Measurements from ENCODE around the gene KCNN3. TPM values are rescaled to one million over a fixed set of nuclear protein-coding genes. Genes with fewer than 3 reads are reported as not detected.

Gene KCNN3
- total and polyA plus RNA-seq, 2 of the 8 experiments (the other 6 are each of a cell fraction or from before 2014, with no cell fraction given) = 2.8 to 3.7 TPM

- Histone ChIP-seq H3K4me2 (ENCODE audit: insufficient read depth in 1 of 2, low read depth in 2 of 2, low read length in 2 of 2) (no peak overlapping the region), H3K18ac (ENCODE audit: extremely low read depth, low read length) (no peak overlapping the region), H2BK5ac (ENCODE audit: low read depth, low read length) (no peak overlapping the region), H3K23me2 (ENCODE audit: low read depth, low read length) (no peaks in the 10 kb centered on the region), H3K79me2 (ENCODE audit: control insufficient read depth in 1 of 2, insufficient read depth in 2 of 2, low read length in 2 of 2) (no peaks in the 10 kb centered on the region), H3K4ac (replicated peaks; ENCODE audit: insufficient read length, low read depth, low read length) (no peak overlapping the region), H3K27me3 (replicated peaks in 1 of 4; ENCODE audit: control insufficient read depth in 3 of 4, extremely low read depth in 1 of 4, insufficient read depth in 3 of 4, low read length in 3 of 4) (no peaks in the 10 kb centered on the region), H3K79me1 (ENCODE audit: low read depth, low read length) (no peaks in the 10 kb centered on the region), H2BK120ac (replicated peaks; ENCODE audit: low read depth, low read length) (no peak overlapping the region), H3K9ac (replicated peaks in 1 of 4; ENCODE audit: extremely low read depth in 1 of 4, low read depth in 3 of 4, low read length in 3 of 4) (no peak overlapping the region), H4K91ac (replicated peaks; ENCODE audit: insufficient read length, low read length) (no peak overlapping the region), H2BK20ac (ENCODE audit: low read length) (no peak overlapping the region), H2BK15ac (ENCODE audit: low read length) (no peak overlapping the region), H2AFZ (ENCODE audit: low read length) (no peak overlapping the region), H3K56ac (replicated peaks; ENCODE audit: insufficient read length, low read depth, low read length) (no peak overlapping the region), H3K4me3 (ENCODE audit: extremely low read depth in 1 of 4, insufficient read depth in 2 of 4, low read depth in 3 of 4, low read length in 4 of 4) (no peak overlapping the region), H2BK12ac (ENCODE audit: low read depth, low read length) (no peak overlapping the region), H3K27ac (ENCODE audit: low read depth, low read length) (no peak overlapping the region), H4K20me1 (replicated peaks in 1 of 2; ENCODE audit: control insufficient read depth in 1 of 2, insufficient read depth in 2 of 2, low read length in 2 of 2) (no peaks in the 10 kb centered on the region), H4K8ac (ENCODE audit: extremely low read depth, insufficient read depth, low read length) (no peak overlapping the region), H3K9me3 (ENCODE audit: insufficient read depth in 2 of 2, low read depth in 1 of 2, low read length in 1 of 2) (peaks cover 4 to 8% of the 10 kb centered on the region in 2 experiments; a peak in 3 of 4 replicates), H4K5ac (ENCODE audit: insufficient read length, low read depth, low read length) (no peak overlapping the region), H3K14ac (ENCODE audit: insufficient read length) (no peak overlapping the region), H3K23ac (ENCODE audit: insufficient read length) (no peak overlapping the region), H3K36me3 (ENCODE audit: control insufficient read depth in 2 of 4, insufficient read depth in 4 of 4, low read length in 3 of 4) (no peaks in the 10 kb centered on the region), H3K4me1 (replicated peaks in 1 of 4; ENCODE audit: control insufficient read depth in 3 of 4, insufficient read depth in 4 of 4, low read length in 3 of 4) (peaks cover 0 to 24% (median 12%) of the 10 kb centered on the region in 4 experiments; a peak in 6 of 7 replicates), H2AK5ac (ENCODE audit: low read depth, low read length) (no peak overlapping the region)
- ChIA-PET CTCF (ENCODE audit: partially characterized antibody) (interaction anchor here (0.7 to 5.6 kb wide), 19 partner anchors 10 to 373 kb away, joined by 3 to 30 read pairs (median 5); partner anchors contain the start of gene PMVK), POLR2A (ENCODE audit: partially characterized antibody) (interaction anchor here (1.1 kb wide), 1 partner anchor 13 kb away, joined by 4 read pairs; no protein-coding TSS in a partner anchor)
- WGBS, 2 experiments (ENCODE audit: extremely low coverage in 1 of 2, insufficient coverage in 1 of 2, insufficient read length in 1 of 2, insufficient replicate concordance in 2 of 2, low coverage in 1 of 2, low lambda C conversion rate in 2 of 2, missing lambda C conversion rate in 1 of 2) = 81% methylated on average over 9 of the region's 9 CpGs; no CpG with 5 or more reads in 1 of the 2 experiments
- DNase-seq (ENCODE audit: low read depth in 1 of 2, low spot score in 2 of 2) = no peak
- no peak for TF ChIP-seq SUZ12 (IDR thresholded peaks at IDR 0.05; ENCODE audit: low read length)
- no peak for TF ChIP-seq USF2 (IDR thresholded peaks at IDR 0.05; ENCODE audit: low read length)
- TF ChIP-seq JUND (IDR thresholded peaks at IDR 0.05; ENCODE audit: low read length) = no peak
- no peak for TF ChIP-seq CREB1 (IDR thresholded peaks at IDR 0.05)
- TF ChIP-seq TAF1 (IDR thresholded peaks at IDR 0.05; ENCODE audit: low read depth, low read length) = no peak
- no peak for FAIRE-seq
These were observed 126.5 kb downstream of the KCNN3 start for GRCh38 chr1:154743526-154744036.
